ENCODE results near the gene BANP. TPM values are rescaled to one million over a fixed set of nuclear protein-coding genes. Genes with fewer than 3 reads are reported as not detected.

Gene BANP
- polyA plus RNA-seq, 1 of the 3 experiments (the other 2 are of a cell fraction) = 16.8 TPM

GRCh38 chr16:88073201-88073721 lies 122.0 kb downstream of the BANP start:
- Histone ChIP-seq H3K27me3 (ENCODE audit: insufficient read depth) (no peaks in the 10 kb centered on the region), H3K9me2 (no peaks in the 10 kb centered on the region), H4K20me1 (ENCODE audit: insufficient read depth) (no peaks in the 10 kb centered on the region), H3K9ac (no peak overlapping the region), H3K27ac (ENCODE audit: low read depth in 2 of 2, low read length in 1 of 2) (no peak overlapping the region), H3K9me3 (no peaks in the 10 kb centered on the region), H2AFZ (ENCODE audit: low read depth) (no peak overlapping the region), H3K79me2 (ENCODE audit: insufficient read depth) (no peaks in the 10 kb centered on the region), H3K4me1 (ENCODE audit: control insufficient read depth in 1 of 2, insufficient read depth in 2 of 2, low read depth in 1 of 2, low read length in 1 of 2) (peaks cover 0 to 22% of the 10 kb centered on the region in 2 experiments; a peak in 1 of 4 replicates), H3F3A (replicated peaks; ENCODE audit: insufficient read depth) (no peaks in the 10 kb centered on the region), H3K4me3 (ENCODE audit: low read depth in 2 of 2, low read length in 1 of 2) (no peak overlapping the region), H3K4me2 (no peak overlapping the region), H3K36me3 (replicated peaks in 1 of 2; ENCODE audit: control insufficient read depth in 1 of 2, insufficient read depth in 2 of 2, low read length in 1 of 2) (peaks cover 0 to 18% of the 10 kb centered on the region in 2 experiments)
- WGBS (ENCODE audit: low lambda C conversion rate) = 95% methylated on average over 35 of the region's 36 CpGs
- ChIA-PET POLR2A (interaction anchor here (1.7 kb wide), 1 partner anchor 10 kb away, joined by 4 read pairs; no protein-coding TSS in a partner anchor), CTCF (interaction anchor here (2.2 kb wide), 1 partner anchor 10 kb away, joined by 10 read pairs; no protein-coding TSS in a partner anchor)
- TF ChIP-seq MAX (IDR thresholded peaks at IDR 0.05; ENCODE audit: low read depth) (no peak), PBX3 (IDR thresholded peaks at IDR 0.05) (no peak), RAD21 (IDR thresholded peaks at IDR 0.05; ENCODE audit: low read length) (no peak), TEAD4 (IDR thresholded peaks at IDR 0.05; ENCODE audit: borderline replicate concordance, insufficient read depth) (no peak), MXI1 (IDR thresholded peaks at IDR 0.05; ENCODE audit: low read depth, low read length) (no peak), REST (IDR thresholded peaks at IDR 0.05; ENCODE audit: low read depth, low read length) (no peak), JUND (IDR thresholded peaks at IDR 0.05) (no peak), NFIC (IDR thresholded peaks at IDR 0.05; ENCODE audit: borderline replicate concordance) (no peak), MEF2A (IDR thresholded peaks at IDR 0.05; ENCODE audit: borderline replicate concordance, low read depth) (no peak), SMC3 (IDR thresholded peaks at IDR 0.05; ENCODE audit: low read depth, low read length) (no peak), CTCF (IDR thresholded peaks at IDR 0.05) (no peak), TAF1 (IDR thresholded peaks at IDR 0.05; ENCODE audit: borderline replicate concordance, low read depth, low read length) (no peak), EP300 (IDR thresholded peaks at IDR 0.05; ENCODE audit: borderline replicate concordance in 1 of 2, low read depth in 1 of 2, low read length in 1 of 2) (no peak), RXRA (IDR thresholded peaks at IDR 0.05; ENCODE audit: borderline replicate concordance, low read depth) (no peak)
- no peak for DNase-seq
